SK-MEL-5 (cell line): ENCODE results near the gene HINT2. TPM values are rescaled to one million over a fixed set of nuclear protein-coding genes. Genes with fewer than 3 reads are reported as not detected.

ENCODE experiments used
- DNase-seq: peaks from one replicate; pipeline ENCODE4 v3.0.0-alpha.2; 2016; ENCODE audit warnings: low read depth, low spot score
- in situ Hi-C: cut with HindIII; loops from 2 replicates; pipeline ENCODE4 v1.10.0; 2016; ENCODE audit warnings: low sequenced_read_pairs, high pct_unique_total_duplicates, low pct_unique_long_range_greater_than_20kb
- total RNA-seq: library from RNA; depleted of rRNA; stranded (reverse); fragments of >200 nt; shearing (Covaris generic); gene quantifications from 2 replicates; pipeline ENCODE4 v1.2.3, GENCODE V29; 2014

Gene HINT2
- total RNA-seq, 1 experiment from 2014 or later, result 26.2 TPM

DNA sequence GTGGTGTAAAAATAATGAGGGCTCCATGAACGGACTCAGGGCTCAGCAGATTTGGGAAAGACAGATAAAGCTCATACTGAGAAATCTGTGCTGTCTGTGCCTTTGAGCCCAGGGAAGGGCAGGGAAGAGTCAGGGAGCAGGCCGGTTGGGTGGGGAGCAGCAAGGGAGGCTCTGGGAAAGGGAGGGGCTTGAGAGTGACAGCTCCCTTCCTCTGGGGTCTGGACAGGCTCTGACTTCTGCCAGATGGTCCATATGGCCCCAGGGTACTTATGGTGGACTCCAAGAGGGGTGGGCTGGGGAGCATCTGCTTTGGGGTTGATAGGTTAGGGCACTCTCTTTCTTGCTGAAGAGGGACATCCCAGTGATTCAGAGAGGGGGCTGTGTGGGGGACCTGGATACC lies 21.4 kb downstream of the HINT2 start:
- no peak for DNase-seq
- in situ Hi-C loops, result no loop called here

GRCh38 chr9:35792826-35793225 lies 22.0 kb downstream of the HINT2 start:
- in situ Hi-C loops, result no loop called here
- no peak for DNase-seq

DNA sequence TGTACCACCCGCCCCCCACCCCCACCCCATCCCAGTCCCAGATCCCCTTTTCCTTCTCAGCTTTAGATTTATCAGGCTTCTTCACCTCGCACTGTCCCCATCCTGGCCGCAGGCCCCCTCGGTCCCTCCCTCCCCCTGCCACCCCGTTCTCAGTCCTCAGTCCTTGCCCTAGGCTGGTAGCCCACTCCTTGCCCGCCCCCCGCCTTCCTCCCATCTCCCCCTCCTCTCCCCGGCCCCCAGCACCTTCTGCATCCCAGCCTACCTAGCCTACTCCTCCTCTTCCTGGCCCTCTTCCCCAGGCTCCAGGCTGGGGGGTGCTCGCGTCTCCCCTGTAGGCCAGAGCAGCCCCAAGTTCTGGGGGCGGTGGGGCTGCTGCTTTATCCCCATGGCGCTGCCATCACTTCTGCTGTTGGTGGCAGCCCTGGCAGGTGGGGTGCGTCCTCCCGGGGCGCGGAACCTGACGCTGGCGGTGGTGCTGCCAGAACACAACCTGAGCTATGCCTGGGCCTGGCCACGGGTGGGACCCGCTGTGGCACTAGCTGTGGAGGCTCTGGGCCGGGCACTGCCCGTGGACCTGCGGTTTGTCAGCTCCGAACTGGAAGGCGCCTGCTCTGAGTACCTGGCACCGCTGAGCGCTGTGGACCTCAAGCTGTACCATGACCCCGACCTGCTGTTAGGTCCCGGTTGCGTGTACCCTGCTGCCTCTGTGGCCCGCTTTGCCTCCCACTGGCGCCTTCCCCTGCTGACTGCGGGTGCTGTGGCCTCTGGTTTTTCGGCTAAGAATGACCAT lies 22.6 kb downstream of the HINT2 start:
- in situ Hi-C loops, result no loop called here
- no peak for DNase-seq

DNA sequence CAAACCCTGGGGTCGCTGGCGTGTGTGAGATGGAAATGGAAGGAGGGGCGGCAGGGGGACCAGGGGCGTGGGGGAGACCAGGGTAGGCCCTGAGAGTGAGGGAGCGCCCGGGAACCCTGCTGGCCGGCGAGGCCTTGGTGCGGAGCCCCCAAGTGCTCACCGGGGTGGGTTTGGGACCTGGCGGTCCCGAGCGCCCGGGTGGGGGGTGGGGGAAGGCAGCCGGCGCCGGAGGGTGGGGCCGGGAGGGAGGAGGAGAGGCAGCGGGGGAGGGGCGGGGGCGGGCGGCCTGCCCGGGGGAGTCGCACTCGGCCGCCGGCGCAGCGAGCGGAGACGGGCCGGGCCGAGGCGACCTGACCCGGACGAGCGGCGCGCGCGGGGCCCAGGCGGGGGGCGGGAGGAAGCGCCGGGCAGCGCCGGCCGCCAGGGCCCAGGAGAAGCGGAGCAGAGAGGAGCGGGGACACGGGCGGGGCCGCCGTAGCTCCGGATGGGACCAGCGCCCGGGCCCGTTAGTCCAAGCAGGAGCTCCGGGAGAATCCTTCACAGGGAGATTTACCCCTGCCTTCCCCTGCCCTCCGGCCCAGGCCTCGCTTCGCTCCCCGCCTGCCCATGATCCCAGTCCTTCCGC lies 23.4 kb downstream of the HINT2 start, which contains the start of gene NPR2:
Gene NPR2 (plus strand): TSS at position 295 of the 625 bp plus-strand sequence. CDS start 818 bp downstream, outside the sequence.
- in situ Hi-C loops, result no loop called here
- DNase-seq, result no peak

GRCh38 chr9:35790385-35791296 lies 24.2 kb downstream of the HINT2 start:
- in situ Hi-C loops, result no loop called here
- peak; percentile 75 for DNase-seq

- in situ Hi-C loops, result no loop called here
- DNase-seq, result no peak
Observed at GRCh38 chr9:35790025-35790384, 24.8 kb downstream of the HINT2 start.

DNA sequence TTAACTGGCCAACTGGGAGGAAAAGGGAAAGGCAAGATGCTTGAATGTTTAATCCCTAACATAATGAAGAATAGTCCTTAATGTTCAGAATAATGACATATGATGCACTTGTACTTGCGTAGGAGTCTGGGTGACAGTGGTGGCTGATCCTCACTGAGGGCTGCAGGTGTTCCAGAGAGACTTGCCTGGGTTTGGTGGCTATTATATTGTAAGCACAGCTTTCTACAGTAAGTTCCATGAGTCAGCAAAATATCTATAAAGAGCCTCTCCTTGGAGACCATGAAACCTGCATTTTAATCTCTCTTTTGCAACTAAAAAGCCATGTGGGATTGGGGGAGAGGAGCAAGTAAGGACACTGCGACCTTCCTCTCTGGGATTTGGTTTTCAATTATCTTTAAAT lies 25.3 kb downstream of the HINT2 start:
- in situ Hi-C loops, result no loop called here
- DNase-seq, result no peak

GRCh38 chr9:35783418-35783817 lies 31.4 kb downstream of the HINT2 start:
- DNase-seq, result no peak
- in situ Hi-C loops, result no loop called here

GRCh38 chr9:35781066-35781465 lies 33.8 kb downstream of the HINT2 start:
- no peak for DNase-seq
- in situ Hi-C loops, result no loop called here

- DNase-seq, result no peak
- in situ Hi-C loops, result no loop called here
Observed at GRCh38 chr9:35778496-35778895, 36.3 kb downstream of the HINT2 start.

- no peak for DNase-seq
- in situ Hi-C loops, result no loop called here
Observed at GRCh38 chr9:35776018-35776417, 38.8 kb downstream of the HINT2 start.

DNA sequence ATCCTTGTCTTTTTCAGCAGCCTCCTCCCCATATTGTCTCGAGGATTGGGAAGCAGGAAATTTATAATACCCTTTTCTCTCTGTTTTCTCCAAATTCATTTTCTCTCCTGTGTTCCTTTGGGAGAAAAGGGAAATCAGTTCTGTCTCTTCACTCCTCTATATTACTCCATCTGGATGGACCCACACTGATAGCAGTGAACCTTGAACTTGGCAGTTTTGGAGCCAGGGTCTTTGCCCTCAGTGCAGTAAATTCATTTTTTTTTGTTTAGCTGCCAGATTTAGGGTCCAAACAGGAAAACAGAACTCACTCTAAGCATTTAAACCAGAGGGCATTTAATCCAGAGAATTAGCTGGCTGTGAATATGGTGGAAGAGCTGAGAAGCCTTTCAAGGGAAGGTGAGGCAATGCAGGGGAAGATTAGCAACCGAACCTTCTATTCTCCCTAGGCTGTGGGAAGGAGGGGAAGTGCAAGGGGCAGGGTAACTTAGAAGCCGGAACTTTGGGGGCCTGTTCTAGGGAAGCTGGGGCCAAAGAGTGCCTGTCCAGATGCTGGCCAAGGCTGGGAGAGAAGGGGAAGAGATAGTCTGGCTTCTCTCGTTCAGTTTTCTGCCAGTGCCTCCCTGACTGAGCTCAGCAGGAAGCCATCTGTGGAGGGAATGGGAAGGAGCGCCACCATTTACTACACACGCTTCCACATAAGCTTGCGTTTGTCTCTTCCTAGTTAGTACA lies 39.8 kb downstream of the HINT2 start:
- in situ Hi-C loops, result no loop called here
- no peak for DNase-seq

DNA sequence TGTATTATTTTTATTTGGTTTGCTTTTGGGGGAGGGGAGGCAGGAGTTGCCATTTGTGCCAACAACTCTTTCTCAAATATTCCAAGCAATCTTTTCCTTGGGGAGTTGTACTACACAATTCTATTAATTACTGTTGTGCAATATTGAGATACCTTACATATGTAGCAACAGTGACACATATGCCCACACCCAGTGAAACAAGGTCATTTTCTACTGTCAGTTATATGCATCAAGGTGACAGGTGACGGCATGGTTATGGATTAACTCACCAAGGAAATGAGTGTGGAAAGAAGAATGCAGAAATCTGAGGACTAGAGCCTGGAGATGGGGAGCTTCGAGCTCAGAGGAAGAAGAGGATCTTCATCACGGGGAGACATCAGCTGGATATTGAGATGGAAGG lies 42.9 kb downstream of the HINT2 start:
- in situ Hi-C loops, result no loop called here
- DNase-seq, result no peak

GRCh38 chr9:35771534-35771933 lies 43.3 kb downstream of the HINT2 start:
- peak; percentile 27 for DNase-seq
- in situ Hi-C loops, result no loop called here

DNA sequence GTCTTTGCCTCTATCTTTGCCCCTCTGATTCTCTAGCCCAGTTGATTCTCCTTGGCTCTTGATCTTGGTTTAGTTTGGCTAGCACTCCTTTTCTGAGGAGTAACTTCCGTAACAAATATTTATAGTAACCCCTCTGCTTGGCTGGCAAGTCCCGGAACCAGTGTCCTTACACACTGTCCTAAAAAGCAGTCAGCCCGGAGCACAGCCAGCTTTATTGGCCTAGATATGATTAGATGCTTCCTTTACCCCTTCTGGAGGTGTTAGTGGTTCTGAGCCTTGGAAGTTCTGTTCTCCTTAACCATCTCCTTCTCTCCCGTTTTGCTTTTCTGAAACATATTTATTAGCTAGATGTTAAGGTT lies 43.8 kb downstream of the HINT2 start:
- no peak for DNase-seq
- in situ Hi-C loops, result no loop called here

GRCh38 chr9:35769763-35770162 lies 45.1 kb downstream of the HINT2 start:
- DNase-seq, result no peak
- in situ Hi-C loops, result no loop called here

DNA sequence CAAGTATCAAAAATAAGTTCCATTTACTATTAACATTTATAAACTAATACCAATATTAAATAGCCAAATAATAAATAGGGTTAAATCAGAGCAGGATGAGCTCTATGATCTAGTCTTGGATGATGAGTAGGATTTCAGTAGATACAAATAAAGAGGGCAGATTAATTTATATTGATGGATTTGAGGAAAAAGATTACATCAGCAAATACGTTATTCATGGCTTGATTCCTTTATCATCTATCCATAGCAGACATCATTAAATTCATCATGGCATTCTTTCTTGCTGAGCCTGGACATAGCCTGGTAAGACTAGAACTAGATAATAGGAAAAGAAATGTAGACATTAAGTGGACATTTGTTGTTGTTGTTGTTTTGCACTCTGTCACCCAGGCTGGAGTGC lies 47.4 kb downstream of the HINT2 start:
- in situ Hi-C loops, result no loop called here
- no peak for DNase-seq

DNA sequence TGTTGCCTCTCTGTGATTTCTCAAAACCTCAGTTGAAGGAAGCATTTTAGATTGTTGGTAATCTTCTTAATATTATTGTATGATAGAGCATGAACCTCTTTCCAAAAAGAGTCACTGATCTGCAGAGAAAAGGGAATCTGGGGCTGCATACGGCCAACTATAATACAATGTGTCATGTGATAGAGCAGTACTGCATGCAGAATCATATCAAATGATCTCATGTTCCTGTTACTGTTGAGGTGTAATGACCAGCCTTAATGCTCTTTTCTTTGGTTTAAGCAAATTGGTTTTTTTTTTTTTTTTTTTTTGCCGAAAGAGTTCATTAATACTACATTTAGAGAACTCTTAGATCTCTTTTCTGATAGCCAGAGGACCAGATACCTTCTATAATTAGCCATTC lies 47.8 kb downstream of the HINT2 start:
- in situ Hi-C loops, result no loop called here

More for the DNA sequence above, 47.8 kb downstream of the HINT2 start:
- no peak for DNase-seq
